ENCODE data around the gene SPOPL.

The SPOPL gene

DNA sequence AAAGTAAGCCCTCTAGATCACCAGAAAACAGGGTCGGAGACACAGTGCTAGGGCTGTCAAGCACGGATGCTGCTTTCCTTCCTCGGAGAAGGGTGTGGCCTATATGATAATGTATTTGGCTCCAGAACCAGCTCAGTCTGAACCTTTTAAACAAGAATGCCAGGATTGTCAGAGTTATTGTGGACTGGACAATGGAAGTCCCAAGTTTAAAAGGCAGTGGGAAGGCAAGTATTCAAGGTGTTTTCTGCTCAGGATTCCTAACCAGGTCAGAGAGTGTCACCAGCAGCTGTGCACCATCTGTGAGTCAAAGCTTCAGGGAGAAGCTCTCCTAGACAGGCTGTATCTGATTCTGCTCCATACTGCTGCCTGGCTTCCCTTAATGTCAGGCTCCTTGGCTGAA, 94.8 kb downstream of the SPOPL start:
- in situ Hi-C loops (cut with MboI; ENCODE audit: low sequenced_read_pairs), result no loop called here

DNA sequence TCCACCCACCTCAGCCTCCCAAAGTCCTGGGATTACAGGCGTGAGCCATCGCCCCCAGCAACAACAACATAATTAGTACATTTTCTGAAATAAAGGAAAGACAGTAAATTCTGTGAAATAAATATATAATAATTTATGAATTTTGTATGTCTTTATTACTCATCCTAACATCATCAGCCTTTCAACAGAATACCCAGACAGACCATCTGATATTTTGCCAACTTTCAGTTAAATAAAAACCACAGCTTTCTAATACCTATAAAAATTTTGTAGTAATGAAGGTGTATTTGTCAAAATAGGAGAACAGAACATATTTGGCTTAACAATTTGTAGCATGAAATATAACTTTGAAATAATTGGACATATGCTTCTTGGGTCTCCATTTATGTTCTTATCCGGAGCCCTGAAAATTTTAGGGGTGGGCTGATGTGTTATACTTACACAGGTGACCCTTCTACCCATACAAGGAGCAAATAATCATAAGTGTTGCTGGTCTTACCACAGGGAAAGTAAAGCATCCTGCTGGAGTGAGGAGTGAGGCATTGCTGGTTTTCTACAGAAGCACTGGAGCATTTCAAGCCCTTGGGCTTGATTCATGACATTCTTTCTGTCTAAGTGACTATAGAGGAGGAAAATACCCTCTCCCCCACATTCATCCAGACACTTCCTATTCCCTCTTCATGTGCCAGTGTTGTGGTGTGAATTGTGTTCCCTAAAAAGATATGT, 99.3 kb downstream of the SPOPL start:
- in situ Hi-C loops (cut with MboI; ENCODE audit: low sequenced_read_pairs), result no loop called here

DNA sequence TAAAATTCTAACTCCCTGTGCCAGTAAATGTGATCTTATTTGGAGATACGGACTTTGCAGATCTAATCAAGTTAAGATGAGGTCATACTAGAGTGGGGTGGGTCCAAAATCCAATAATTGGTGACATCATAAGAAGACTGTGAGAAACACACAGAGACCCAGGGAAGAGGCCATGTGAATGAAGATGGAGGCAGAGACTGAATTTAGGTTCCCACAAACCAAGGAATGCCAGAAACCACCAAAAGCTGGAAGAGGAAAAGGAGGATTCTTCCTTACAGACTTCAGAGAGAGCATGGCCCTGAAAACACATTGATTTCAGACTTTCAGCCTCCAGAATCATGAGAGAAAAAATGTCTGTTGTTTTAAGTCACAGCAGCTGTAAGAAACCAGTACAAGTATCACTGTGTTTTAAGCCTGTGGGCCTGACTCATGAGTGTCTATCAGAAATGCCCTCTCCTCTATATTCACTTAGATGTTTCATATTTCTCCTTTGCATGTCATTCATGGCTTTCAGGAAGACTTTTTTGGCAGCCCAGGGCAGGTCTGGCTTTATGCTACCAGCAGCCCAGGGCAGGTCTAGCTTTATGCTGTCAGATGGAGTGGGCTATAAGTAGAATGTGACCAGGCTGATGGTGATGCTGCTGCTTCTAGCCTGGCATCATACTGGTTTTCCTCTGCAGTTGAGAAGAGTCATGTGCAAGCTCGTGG, 100.0 kb downstream of the SPOPL start:
- in situ Hi-C loops (cut with MboI; ENCODE audit: low sequenced_read_pairs), result no loop called here

DNA sequence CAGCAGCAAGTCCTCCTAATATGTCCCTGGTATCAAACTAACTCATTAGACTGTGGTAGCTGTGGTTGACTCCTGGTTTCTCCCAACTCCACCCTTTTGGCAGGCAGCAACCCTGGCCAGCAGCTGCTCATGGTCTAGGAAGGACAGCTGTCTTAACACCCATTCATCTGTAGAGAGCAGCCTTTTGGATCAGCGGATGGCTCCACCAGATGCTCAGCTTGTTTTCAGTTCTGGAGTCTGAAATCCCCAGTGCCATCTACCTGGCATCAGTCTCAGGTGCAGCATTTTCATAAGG, 100.5 kb downstream of the SPOPL start:
- in situ Hi-C loops (cut with MboI; ENCODE audit: low sequenced_read_pairs), result no loop called here

DNA sequence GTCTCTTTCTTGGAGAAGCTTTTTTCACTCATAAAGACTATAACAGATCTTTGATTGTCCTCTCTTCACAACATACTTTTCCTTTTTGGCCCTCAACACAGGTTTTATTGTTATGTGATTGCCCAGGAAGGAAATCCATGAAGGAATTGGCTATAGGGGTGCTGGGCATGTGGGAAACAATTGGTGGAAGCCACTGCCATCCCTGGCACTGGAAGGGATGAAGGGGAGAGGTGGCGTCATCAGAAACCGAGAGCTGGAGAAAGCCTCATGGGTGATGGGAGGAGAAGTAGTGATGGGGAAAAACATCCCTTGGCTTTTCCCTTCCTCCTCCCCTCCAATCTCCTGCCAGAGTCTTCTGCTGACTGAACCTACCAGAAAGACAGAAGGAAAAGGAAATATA, 106.2 kb downstream of the SPOPL start:
- in situ Hi-C loops (cut with MboI; ENCODE audit: low sequenced_read_pairs), result no loop called here

DNA sequence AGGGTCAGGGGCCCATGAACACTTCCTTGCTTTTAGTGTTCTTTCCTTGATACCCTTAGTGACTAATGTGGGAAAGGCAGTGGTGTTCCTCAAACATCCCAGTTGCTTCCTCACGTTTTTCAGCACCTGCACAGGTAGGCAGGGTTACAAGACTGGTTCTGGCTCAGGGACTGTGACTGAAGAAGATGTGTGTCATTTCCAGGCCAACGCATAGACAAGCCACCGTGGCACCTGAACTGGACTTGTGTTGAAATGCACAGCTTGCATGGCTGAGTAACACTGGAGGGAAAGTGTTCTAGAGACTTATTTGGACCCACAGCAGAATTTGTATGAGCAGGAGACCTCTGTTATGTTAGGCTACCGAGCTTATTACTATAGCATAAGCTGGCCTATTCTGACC, 107.9 kb downstream of the SPOPL start:
- in situ Hi-C loops (cut with MboI; ENCODE audit: low sequenced_read_pairs), result no loop called here

DNA sequence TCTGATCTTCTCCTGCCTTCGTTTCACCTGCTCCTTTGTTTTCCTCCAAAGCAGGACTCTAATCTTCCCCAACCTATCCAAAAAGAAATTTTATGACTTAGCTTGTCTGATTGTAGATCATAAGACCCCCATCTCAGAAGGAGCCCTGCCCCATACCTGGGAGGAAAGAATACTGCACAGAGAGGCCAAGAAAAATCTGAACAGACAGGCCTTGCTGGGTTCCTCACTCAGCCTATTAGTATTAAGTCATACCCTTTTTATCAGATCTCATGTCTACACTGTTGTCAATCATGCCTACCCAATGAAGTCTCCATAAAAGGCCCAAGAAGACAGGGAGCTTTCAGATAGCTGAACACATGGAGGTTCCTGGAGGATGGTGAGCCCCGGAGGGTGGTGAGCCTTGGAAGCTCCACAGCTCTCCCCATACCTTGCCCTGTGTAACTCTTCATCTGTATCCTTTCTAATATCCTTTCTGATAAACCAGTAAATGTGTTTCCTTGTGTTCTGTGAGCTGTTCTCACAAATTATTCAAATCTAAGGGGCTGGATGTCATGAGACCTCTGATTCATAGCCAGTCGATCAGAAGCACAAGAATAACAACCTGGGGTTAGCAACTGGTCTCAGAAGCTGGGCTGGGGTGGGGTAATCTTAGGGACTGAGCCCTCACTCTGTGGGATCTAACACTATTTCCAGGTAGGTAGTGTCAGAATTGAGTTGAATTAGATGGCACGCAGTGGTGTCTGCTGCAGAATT, 108.8 kb downstream of the SPOPL start:
- in situ Hi-C loops (cut with MboI; ENCODE audit: low sequenced_read_pairs), result no loop called here

DNA sequence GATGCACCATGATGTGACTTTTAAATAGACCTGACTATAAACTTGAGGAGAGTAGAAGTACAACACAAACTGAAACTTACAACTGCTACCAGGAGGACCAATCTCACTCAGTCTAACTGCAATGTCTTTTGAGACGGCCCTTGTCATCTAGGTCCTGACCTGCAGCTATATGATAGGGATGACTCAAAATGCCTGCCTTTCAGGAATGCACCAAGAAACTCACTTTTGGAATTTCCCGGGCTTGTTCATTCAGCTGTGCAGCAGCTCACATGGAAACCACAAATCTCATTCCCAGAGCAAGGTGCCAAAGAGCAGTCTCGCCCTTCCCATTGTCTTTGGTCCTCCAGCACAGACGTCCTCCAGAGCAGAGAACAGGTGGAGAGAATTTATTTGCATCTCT, 113.7 kb downstream of the SPOPL start:
- in situ Hi-C loops (cut with MboI; ENCODE audit: low sequenced_read_pairs), result no loop called here

DNA sequence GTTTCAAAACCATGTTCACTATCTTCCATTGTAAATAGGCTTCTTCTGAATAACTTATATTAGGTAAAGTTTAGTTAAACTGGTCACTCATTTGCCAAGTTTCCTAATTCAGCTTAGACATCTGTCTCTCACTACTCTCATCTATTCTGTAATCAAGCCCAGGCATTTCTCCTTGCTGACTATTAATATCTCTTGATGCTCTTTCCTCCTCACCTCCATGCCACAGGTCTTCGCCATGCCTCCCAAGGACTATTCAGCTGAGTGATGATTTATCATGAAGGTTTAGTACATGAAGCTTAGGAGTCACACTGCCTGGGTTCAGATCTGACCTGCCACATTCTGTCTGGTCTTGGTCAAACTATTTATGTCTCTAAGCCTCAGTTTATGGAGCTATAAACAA, 115.5 kb downstream of the SPOPL start:
- in situ Hi-C loops (cut with MboI; ENCODE audit: low sequenced_read_pairs), result no loop called here

DNA sequence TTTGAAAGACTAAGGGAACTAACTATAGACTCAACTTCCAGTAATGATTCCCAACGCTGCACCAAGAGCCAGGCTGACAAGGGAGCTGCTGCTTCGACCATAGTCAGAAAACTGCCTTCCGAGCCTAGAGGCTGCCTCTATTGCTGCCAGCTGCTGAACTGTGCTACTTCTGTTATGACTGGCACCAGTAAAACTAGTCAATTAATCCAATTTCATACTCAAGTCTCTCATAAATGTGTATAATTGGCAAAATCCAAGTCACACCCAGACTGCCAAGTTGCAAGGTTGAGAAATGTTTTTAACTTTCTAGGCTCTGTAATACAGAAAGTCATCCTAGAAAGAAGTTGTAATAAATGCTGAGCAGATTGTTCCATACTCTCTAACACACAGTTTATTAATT, 117.4 kb downstream of the SPOPL start:
- in situ Hi-C loops (cut with MboI; ENCODE audit: low sequenced_read_pairs), result no loop called here

DNA sequence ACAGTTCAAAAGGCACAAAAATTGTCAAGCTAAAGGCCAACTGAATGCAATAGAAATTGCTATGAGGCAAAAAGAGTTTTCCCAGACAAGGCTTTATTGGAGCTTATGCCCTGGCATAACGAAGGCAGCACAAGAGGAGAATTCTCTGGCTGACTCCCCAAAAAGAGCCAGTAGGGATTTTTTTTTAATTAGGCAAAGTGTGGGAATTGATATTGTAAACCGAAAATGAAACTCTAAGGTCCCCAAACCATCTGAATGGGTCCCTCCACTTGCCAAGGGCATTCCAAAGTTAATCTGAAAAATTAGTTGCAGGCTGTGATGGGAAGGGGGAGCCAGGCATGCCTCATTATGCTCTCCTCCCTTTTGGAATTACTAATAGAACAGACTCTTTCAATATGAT, 118.9 kb downstream of the SPOPL start:
- in situ Hi-C loops (cut with MboI; ENCODE audit: low sequenced_read_pairs), result no loop called here

DNA sequence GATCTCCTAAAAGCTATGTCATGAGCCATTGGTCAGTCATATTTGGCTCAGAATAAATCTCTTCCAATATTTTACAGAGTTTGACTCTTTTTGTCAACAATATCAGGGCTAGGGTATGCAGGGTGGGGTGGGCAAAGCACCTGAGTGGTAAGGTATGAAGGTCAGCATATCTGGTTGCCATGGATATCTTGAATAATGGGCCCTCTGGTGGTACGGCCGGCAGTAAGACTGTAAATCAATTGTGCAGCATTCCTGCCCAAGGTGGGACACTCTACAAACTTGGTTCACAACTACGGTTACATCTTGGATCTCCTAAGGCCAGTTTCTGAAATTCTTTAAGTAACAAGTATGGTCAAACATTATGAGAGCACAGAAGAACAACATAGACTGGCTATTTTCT, 119.6 kb downstream of the SPOPL start:
- in situ Hi-C loops (cut with MboI; ENCODE audit: low sequenced_read_pairs), result no loop called here

DNA sequence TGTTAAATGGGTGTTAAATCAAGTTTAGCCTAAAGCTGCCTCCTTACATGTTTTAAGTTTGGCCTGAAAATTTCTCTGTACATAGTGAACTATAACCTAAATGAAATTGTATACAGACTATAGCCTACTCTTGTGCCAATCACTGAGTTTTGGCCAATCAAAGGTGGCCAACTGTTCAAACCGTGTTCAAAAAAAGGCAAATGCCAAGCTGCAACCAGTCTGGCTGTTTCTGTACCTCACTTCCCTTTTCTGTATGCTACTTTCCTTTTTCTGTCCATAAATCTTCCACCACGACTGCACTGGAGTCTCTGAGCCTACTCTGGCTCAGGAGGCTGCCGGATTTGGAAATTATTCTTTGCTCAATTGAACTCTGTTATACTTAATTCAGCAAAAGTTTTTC, 121.0 kb downstream of the SPOPL start:
- in situ Hi-C loops (cut with MboI; ENCODE audit: low sequenced_read_pairs), result no loop called here
